Caco-2 (cell line): ENCODE measurements around the gene RGS7. TPM values are rescaled to one million over a fixed set of nuclear protein-coding genes. Genes with fewer than 3 reads are reported as not detected.

Source experiments
- BruUV-seq: library from RNA; stranded (reverse); fragments of 400-500 nt; replicated peaks from 2 replicates; lab custom pipeline; 2021; lab: Mats Ljungman, UMichigan
- CTCF ChIA-PET: fragments of 300-600 bp; sonication (Branson Sonifier 250); formaldehyde crosslinking; loops from one replicate; lab custom pipeline; 2022; ENCODE audit warnings: antibody characterized with exemption; lab: Charles Lee
- POLR2A ChIA-PET: fragments of 300-600 bp; sonication (Branson Sonifier 250); formaldehyde crosslinking; loops from one replicate; lab custom pipeline; 2022; ENCODE audit warnings: antibody characterized with exemption; lab: Charles Lee
- DNase-seq, 2 experiments: peaks; one replicate each; pipeline versions ENCODE4 v3.0.0 to v3.0.0-alpha.2; 2020 to 2022
- H3K27me3 ChIP-seq: replicated peaks from 2 replicates; pipeline ENCODE4 v1.6.0; 2011; ENCODE audit warnings: low read length; ENCODE audit not compliant: control insufficient read depth, insufficient read depth
- H3K36me3 ChIP-seq: 2 replicates; pipeline ENCODE4 v1.5.1; 2011; ENCODE audit warnings: low read length; ENCODE audit not compliant: control insufficient read depth, insufficient read depth
- H3K4me1 ChIP-seq: fragments of 250-450 bp; sonication (Bioruptor Pico); 2 replicates; pipeline ENCODE4 v1.5.1; 2020; ENCODE audit warnings: mild to moderate bottlenecking
- H3K4me3 ChIP-seq: 2 replicates; pipeline ENCODE4 v1.5.1; 2011; ENCODE audit warnings: low read depth, mild to moderate bottlenecking, control low read depth, low read length
- H3K9me3 ChIP-seq: fragments of 250-450 bp; sonication (Bioruptor Pico); 2 replicates; pipeline ENCODE4 v1.5.1; 2020; ENCODE audit warnings: mild to moderate bottlenecking, moderate library complexity
- H3K27ac Mint-ChIP-seq: one replicate; pipeline ENCODE4 v1.8.0; 2022; ENCODE audit warnings: mixed read lengths; ENCODE audit not compliant: unreplicated experiment
- H3K27me3 Mint-ChIP-seq: one replicate; pipeline ENCODE4 v1.8.0; 2022; ENCODE audit warnings: mixed read lengths; ENCODE audit not compliant: insufficient read depth, unreplicated experiment
- H3K36me3 Mint-ChIP-seq: one replicate; pipeline ENCODE4 v1.8.0; 2022; ENCODE audit warnings: mild to moderate bottlenecking, mixed read lengths; ENCODE audit not compliant: insufficient read depth, unreplicated experiment
- H3K4me1 Mint-ChIP-seq: one replicate; pipeline ENCODE4 v1.8.0; 2022; ENCODE audit warnings: low read depth, mixed read lengths; ENCODE audit not compliant: unreplicated experiment
- H3K4me3 Mint-ChIP-seq: one replicate; pipeline ENCODE4 v1.8.0; 2022; ENCODE audit warnings: mild to moderate bottlenecking, moderate library complexity, mixed read lengths; ENCODE audit not compliant: unreplicated experiment
- H3K9me3 Mint-ChIP-seq: one replicate; pipeline ENCODE4 v1.8.0; 2022; ENCODE audit warnings: mixed read lengths; ENCODE audit not compliant: unreplicated experiment
- intact Hi-C: fragments of 100-400 bp; cut with micrococcal nuclease; formaldehyde crosslinking; loops from one replicate; pipeline ENCODE4 v1.10.0; 2022; ENCODE audit not compliant: unreplicated experiment
- total RNA-seq: library from RNA; stranded (reverse); gene quantifications from 2 replicates; pipeline ENCODE4 v1.2.3, GENCODE V29; 2022
- TF ChIP-seq, protein P1 (sequence below), 2 experiments: fragments of 200-600 bp in 1 of 2; IDR thresholded peaks; 1 replicate in 1 of 2; 2 replicates in 1 of 2; pipeline versions ENCODE4 v1.5.1 to v1.8.0; 2011 to 2022; ENCODE audit warnings: antibody characterized with exemption in 1 of 2, control low read depth in 1 of 2, inconsistent platforms in 1 of 2, low read depth in 1 of 2, low read length in 1 of 2, mild to moderate bottlenecking in 1 of 2, moderate library complexity in 1 of 2; ENCODE audit not compliant: insufficient read depth in 1 of 2, severe bottlenecking in 1 of 2, unreplicated experiment in 1 of 2

The RGS7 gene
- total RNA-seq, 1 experiment from 2014 or later: not detected

DNA sequence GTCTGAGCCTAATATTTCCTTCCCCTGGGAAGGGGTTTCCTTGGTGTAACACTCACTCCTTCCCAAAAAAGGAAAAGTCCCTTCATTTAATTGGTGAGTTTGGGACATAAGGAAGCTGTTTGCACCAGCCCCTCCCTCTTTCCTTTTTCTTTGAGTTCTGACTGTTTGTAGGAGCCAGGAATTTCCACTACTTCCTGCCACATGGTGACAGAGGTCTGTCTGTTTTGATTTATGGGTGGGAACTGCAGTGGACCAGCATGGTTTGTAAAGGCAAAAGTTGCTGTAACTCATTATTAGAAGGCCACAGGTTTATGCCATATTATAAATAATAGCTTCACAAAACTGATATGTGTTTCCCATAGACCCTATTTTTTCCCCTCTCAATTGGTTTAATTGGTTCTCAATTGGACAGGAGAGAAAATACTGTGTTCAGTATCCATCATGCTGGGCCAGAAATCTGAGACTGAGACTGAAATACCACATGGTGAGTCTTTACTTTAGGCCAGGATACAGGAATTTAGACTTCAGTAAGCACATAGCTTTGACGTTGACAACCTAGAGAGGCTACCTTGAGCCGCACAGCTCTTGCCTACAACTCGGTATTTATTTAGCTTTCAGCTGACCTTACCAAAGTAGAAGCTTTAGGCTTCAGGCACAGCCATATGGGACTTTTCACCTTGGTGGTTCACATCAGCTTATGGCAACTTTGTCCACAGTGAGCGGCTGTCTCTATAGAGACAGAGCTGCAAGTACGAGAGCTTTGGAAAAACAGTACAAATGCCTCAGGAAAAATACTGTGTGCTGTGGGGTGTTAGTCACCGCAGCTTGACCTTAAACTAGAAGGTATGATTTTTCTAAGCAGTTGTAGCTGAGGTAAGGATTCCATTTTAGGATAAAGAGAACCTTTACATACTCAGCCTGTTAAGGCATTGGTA, 40.0 kb upstream of the RGS7 start:
- no peaks in the 10 kb centered on the region for H3K36me3 Mint-ChIP-seq
- H3K27ac Mint-ChIP-seq: no peak overlapping the region
- intact Hi-C loops: no loop called here
- no TSS peak for BruUV-seq
- no peak for DNase-seq
- H3K36me3 ChIP-seq: no peaks in the 10 kb centered on the region
- H3K4me3 Mint-ChIP-seq: no peak overlapping the region
- peaks cover 5% of the 10 kb centered on the region for H3K27me3 Mint-ChIP-seq
- no peaks in the 10 kb centered on the region for H3K27me3 ChIP-seq
- no peak overlapping the region for H3K4me3 ChIP-seq
- no peaks in the 10 kb centered on the region for H3K9me3 Mint-ChIP-seq
- H3K9me3 ChIP-seq: no peaks in the 10 kb centered on the region
- POLR2A ChIA-PET: no interaction called here
- H3K4me1 ChIP-seq: no peaks in the 10 kb centered on the region
- no peaks in the 10 kb centered on the region for H3K4me1 Mint-ChIP-seq
- TF ChIP-seq, protein P1, sequence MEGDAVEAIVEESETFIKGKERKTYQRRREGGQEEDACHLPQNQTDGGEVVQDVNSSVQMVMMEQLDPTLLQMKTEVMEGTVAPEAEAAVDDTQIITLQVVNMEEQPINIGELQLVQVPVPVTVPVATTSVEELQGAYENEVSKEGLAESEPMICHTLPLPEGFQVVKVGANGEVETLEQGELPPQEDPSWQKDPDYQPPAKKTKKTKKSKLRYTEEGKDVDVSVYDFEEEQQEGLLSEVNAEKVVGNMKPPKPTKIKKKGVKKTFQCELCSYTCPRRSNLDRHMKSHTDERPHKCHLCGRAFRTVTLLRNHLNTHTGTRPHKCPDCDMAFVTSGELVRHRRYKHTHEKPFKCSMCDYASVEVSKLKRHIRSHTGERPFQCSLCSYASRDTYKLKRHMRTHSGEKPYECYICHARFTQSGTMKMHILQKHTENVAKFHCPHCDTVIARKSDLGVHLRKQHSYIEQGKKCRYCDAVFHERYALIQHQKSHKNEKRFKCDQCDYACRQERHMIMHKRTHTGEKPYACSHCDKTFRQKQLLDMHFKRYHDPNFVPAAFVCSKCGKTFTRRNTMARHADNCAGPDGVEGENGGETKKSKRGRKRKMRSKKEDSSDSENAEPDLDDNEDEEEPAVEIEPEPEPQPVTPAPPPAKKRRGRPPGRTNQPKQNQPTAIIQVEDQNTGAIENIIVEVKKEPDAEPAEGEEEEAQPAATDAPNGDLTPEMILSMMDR (IDR thresholded peaks at IDR 0.05; ENCODE audit: insufficient read depth in 1 of 2, low read depth in 1 of 2, low read length in 1 of 2, severe bottlenecking in 1 of 2, unreplicated experiment in 1 of 2): no peak
- CTCF ChIA-PET: no interaction called here

DNA sequence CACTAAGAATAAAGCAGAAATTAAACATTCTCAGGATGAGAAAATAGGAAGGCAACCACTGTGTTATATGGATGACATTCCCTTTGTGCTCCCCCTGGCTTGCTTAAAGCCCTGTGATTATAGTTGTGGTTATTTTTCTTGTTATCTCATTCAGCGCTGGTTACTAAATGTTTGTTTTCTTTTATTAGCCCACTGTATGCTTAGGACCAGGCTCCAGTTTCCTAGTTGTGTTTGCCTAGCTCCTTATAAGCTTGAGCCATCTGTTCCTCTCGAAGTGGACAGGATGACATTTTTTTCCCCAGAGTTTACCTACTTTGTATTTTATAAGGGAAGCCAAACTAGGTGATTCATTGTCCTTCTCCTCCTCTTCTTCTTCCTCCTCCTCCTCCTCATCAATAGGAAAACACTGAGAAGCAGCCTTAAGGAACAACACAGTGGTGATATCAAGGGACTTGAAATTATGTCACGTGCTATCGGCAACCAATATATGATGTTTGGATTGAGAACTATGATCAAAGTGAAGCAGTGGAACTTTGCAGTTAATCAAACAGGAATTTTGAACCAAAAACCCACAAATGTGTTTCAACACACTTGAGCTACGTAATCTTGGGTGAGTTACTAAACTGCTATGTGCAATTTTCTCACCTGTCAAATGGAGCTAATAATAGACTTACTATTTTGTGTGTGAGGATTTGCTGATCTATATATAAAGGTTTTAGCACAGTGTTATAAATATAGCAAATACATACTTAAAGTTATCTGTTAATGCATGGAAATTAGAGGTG, 35.1 kb upstream of the RGS7 start:
- Histone ChIP-seq H3K4me1 (no peaks in the 10 kb centered on the region), H3K27me3 (no peaks in the 10 kb centered on the region), H3K4me3 (no peak overlapping the region), H3K36me3 (no peaks in the 10 kb centered on the region), H3K9me3 (no peaks in the 10 kb centered on the region)
- intact Hi-C loops: no loop called here
- ChIA-PET CTCF (no interaction called here), POLR2A (no interaction called here)
- peaks cover 5% of the 10 kb centered on the region for H3K27me3 Mint-ChIP-seq
- no peaks in the 10 kb centered on the region for H3K9me3 Mint-ChIP-seq
- TF ChIP-seq, protein P1 (IDR thresholded peaks at IDR 0.05; ENCODE audit: insufficient read depth in 1 of 2, low read depth in 1 of 2, low read length in 1 of 2, severe bottlenecking in 1 of 2, unreplicated experiment in 1 of 2): no peak
- BruUV-seq: no TSS peak
- H3K4me1 Mint-ChIP-seq: peaks cover 6% of the 10 kb centered on the region
- no peak overlapping the region for H3K4me3 Mint-ChIP-seq
- H3K27ac Mint-ChIP-seq: no peak overlapping the region
- DNase-seq: no peak
- H3K36me3 Mint-ChIP-seq: no peaks in the 10 kb centered on the region

DNA sequence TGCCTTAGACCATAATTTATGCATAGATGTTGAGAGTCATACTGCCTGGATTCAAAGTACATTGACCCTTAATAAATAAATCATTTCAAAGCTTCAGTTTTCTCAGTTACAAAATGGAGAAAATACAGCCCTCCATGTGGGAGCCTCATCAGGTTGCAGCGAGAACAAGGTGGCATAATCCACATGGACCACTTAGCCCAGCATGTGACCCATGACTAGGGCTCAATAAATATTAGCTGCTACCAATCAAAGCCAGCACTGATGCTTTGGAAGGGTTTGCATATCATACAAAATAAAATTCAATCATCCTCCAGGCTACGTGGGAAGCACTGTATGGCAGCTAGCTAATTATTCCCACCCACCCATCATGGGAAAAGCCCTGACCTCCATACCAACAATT, 33.5 kb upstream of the RGS7 start:
- BruUV-seq: no TSS peak
- no peaks in the 10 kb centered on the region for H3K4me1 ChIP-seq
- POLR2A ChIA-PET: no interaction called here
- H3K27me3 ChIP-seq: no peaks in the 10 kb centered on the region
- peaks cover 6% of the 10 kb centered on the region for H3K4me1 Mint-ChIP-seq
- no peak overlapping the region for H3K4me3 Mint-ChIP-seq
- CTCF ChIA-PET: no interaction called here
- H3K36me3 Mint-ChIP-seq: no peaks in the 10 kb centered on the region
- no peak overlapping the region for H3K4me3 ChIP-seq
- H3K27me3 Mint-ChIP-seq: peaks cover 8% of the 10 kb centered on the region
- H3K36me3 ChIP-seq: no peaks in the 10 kb centered on the region
- H3K9me3 Mint-ChIP-seq: no peaks in the 10 kb centered on the region
- no peaks in the 10 kb centered on the region for H3K9me3 ChIP-seq
- intact Hi-C loops: no loop called here
- no peak overlapping the region for H3K27ac Mint-ChIP-seq
- DNase-seq: no peak
- TF ChIP-seq, protein P1 (IDR thresholded peaks at IDR 0.05; ENCODE audit: insufficient read depth in 1 of 2, low read depth in 1 of 2, low read length in 1 of 2, severe bottlenecking in 1 of 2, unreplicated experiment in 1 of 2): no peak
